ENCODE measurements around the gene CIDEB. TPM values are rescaled to one million over a fixed set of nuclear protein-coding genes. Genes with fewer than 3 reads are reported as not detected.
A peak's percentile ranks its signal among the peaks of the same experiment; 100 is the strongest.

Gene CIDEB
- total RNA-seq, 1 donor from 2014 or later: 1.9 TPM

- Mint-ChIP-seq H3K4me1 (ENCODE audit: low read depth) (peaks cover 4% of the 10 kb centered on the region), H3K36me3 (ENCODE audit: insufficient read depth) (no peaks in the 10 kb centered on the region), H3K27ac (peak overlapping the region; percentile 14), H3K9me3 (ENCODE audit: low read depth) (no peaks in the 10 kb centered on the region), H3K4me3 (ENCODE audit: low read depth) (no peak overlapping the region), H3K27me3 (peaks cover 91% of the 10 kb centered on the region)
- DNase-seq (ENCODE audit: low spot score, unreplicated experiment): no peak
- TF ChIP-seq CTCF (IDR thresholded peaks at IDR 0.05; ENCODE audit: unreplicated experiment): no peak
Observed at GRCh38 chr14:24337144-24337823, 29.5 kb upstream of the CIDEB start.

- Mint-ChIP-seq H3K9me3 (ENCODE audit: low read depth) (no peaks in the 10 kb centered on the region), H3K36me3 (ENCODE audit: insufficient read depth) (no peaks in the 10 kb centered on the region), H3K4me1 (ENCODE audit: low read depth) (peaks cover 4% of the 10 kb centered on the region), H3K4me3 (ENCODE audit: low read depth) (peak overlapping the region; percentile 51), H3K27ac (no peak overlapping the region), H3K27me3 (peaks cover 95% of the 10 kb centered on the region)
- no peak for DNase-seq (ENCODE audit: low spot score, unreplicated experiment)
- no peak for TF ChIP-seq CTCF (IDR thresholded peaks at IDR 0.05; ENCODE audit: unreplicated experiment)
Observed at GRCh38 chr14:24335461-24336171, 27.8 kb upstream of the CIDEB start.

GRCh38 chr14:24334431-24335291 lies 26.9 kb upstream of the CIDEB start, which contains the start of gene ADCY4:
ADCY4 (minus strand) TSS chr14:24335071; CDS start chr14:24334652, 419 bp downstream.
- Mint-ChIP-seq H3K9me3 (ENCODE audit: low read depth) (no peaks in the 10 kb centered on the region), H3K36me3 (ENCODE audit: insufficient read depth) (no peaks in the 10 kb centered on the region), H3K27me3 (peaks cover 95% of the 10 kb centered on the region), H3K27ac (no peak within 1 kb of the TSS), H3K4me1 (ENCODE audit: low read depth) (peaks cover 4% of the 10 kb centered on the region), H3K4me3 (ENCODE audit: low read depth) (peak within 1 kb of the TSS; percentile 51)
- no peak for DNase-seq (ENCODE audit: low spot score, unreplicated experiment)
- no peak for TF ChIP-seq CTCF (IDR thresholded peaks at IDR 0.05; ENCODE audit: unreplicated experiment)

GRCh38 chr14:24332268-24332993 lies 24.7 kb upstream of the CIDEB start:
- peaks cover 4% of the 10 kb centered on the region for H3K4me1 Mint-ChIP-seq (ENCODE audit: low read depth)
- DNase-seq (ENCODE audit: low spot score, unreplicated experiment): peak; percentile 46
- no peaks in the 10 kb centered on the region for H3K36me3 Mint-ChIP-seq (ENCODE audit: insufficient read depth)
- peaks cover 84% of the 10 kb centered on the region for H3K27me3 Mint-ChIP-seq
- no peaks in the 10 kb centered on the region for H3K9me3 Mint-ChIP-seq (ENCODE audit: low read depth)
- TF ChIP-seq CTCF (IDR thresholded peaks at IDR 0.05; ENCODE audit: unreplicated experiment): peak; percentile 67
- peak overlapping the region; percentile 59 for H3K4me3 Mint-ChIP-seq (ENCODE audit: low read depth)
- H3K27ac Mint-ChIP-seq: peak overlapping the region; percentile 0

Data from progenitor cell of endocrine pancreas (in vitro differentiated cells).